ENCODE results near the gene DGKD.

GRCh38 chr2:233413559-233414272 is 59.4 kb downstream of the DGKD start:
- TF ChIP-seq, protein P1, sequence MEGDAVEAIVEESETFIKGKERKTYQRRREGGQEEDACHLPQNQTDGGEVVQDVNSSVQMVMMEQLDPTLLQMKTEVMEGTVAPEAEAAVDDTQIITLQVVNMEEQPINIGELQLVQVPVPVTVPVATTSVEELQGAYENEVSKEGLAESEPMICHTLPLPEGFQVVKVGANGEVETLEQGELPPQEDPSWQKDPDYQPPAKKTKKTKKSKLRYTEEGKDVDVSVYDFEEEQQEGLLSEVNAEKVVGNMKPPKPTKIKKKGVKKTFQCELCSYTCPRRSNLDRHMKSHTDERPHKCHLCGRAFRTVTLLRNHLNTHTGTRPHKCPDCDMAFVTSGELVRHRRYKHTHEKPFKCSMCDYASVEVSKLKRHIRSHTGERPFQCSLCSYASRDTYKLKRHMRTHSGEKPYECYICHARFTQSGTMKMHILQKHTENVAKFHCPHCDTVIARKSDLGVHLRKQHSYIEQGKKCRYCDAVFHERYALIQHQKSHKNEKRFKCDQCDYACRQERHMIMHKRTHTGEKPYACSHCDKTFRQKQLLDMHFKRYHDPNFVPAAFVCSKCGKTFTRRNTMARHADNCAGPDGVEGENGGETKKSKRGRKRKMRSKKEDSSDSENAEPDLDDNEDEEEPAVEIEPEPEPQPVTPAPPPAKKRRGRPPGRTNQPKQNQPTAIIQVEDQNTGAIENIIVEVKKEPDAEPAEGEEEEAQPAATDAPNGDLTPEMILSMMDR (IDR thresholded peaks at IDR 0.05; ENCODE audit: low read depth, low read length) = no peak
- no peak for TF ChIP-seq EZH2phosphoT487 (IDR thresholded peaks at IDR 0.05; ENCODE audit: low read depth)

Data from OCI-LY3 (cell line).